HepG2 (cell line): ENCODE results near the gene CIROP. TPM values are rescaled to one million over a fixed set of nuclear protein-coding genes. Genes with fewer than 3 reads are reported as not detected.

Source experiments
- ASH2L ChIP-seq: fragments of 300-600, 200-600 bp; sonication (generic); IDR thresholded peaks from 2 replicates; pipeline ENCODE4 v1.7.0; 2017; ENCODE audit warnings: low read depth, mild to moderate bottlenecking, moderate library complexity, mixed read lengths, low read length; ENCODE audit not compliant: insufficient read length
- BORCS8-MEF2B ChIP-seq: sonication (generic); formaldehyde crosslinking; IDR thresholded peaks from 2 replicates; pipeline ENCODE4 v1.8.0; 2022; ENCODE audit warnings: mild to moderate bottlenecking, missing genetic modification reagents
- BRD4 ChIP-seq: sonication (generic); formaldehyde crosslinking; IDR thresholded peaks from 2 replicates; pipeline ENCODE4 v1.4.0; 2020; ENCODE audit warnings: missing genetic modification reagents
- GPN1 ChIP-seq: sonication (generic); formaldehyde crosslinking; IDR thresholded peaks from 2 replicates; pipeline ENCODE4 v1.5.1; 2020; ENCODE audit warnings: missing genetic modification reagents, borderline replicate concordance
- KDM1A ChIP-seq: IDR thresholded peaks from 2 replicates; pipeline ENCODE4 v1.6.1; 2016; ENCODE audit warnings: missing compliant biosample characterization
- RAD51 ChIP-seq: fragments of 450-650 bp; IDR thresholded peaks from 2 replicates; pipeline ENCODE4 v1.6.1; 2016; ENCODE audit warnings: borderline replicate concordance
- RBFOX2 ChIP-seq: fragments of 200-400 bp; formaldehyde crosslinking; IDR thresholded peaks from 2 replicates; pipeline ENCODE4 v1.6.1; 2017; ENCODE audit warnings: low read depth, mild to moderate bottlenecking, low read length
- SMYD3 ChIP-seq: sonication (generic); formaldehyde crosslinking; IDR thresholded peaks from 2 replicates; pipeline ENCODE4 v1.8.1; 2023; ENCODE audit warnings: mild to moderate bottlenecking, missing genetic modification reagents
- SP1 ChIP-seq, 2 experiments: fragments of 450-650 bp in 1 of 2; sonication (generic) in 1 of 2; formaldehyde crosslinking in 1 of 2; IDR thresholded peaks; 2 replicates each; pipeline versions ENCODE4 v1.4.0 to v1.6.1; 2016 to 2020; ENCODE audit warnings: missing genetic modification reagents in 1 of 2
- SP5 ChIP-seq: IDR thresholded peaks from 2 replicates; pipeline ENCODE4 v1.6.1; 2016; ENCODE audit warnings: low read depth, borderline replicate concordance
- TOE1 ChIP-seq: sonication (generic); formaldehyde crosslinking; IDR thresholded peaks from 2 replicates; pipeline ENCODE4 v1.4.0; 2020; ENCODE audit warnings: mild to moderate bottlenecking, missing genetic modification reagents
- ZBTB8A ChIP-seq: sonication (generic); formaldehyde crosslinking; IDR thresholded peaks from 2 replicates; pipeline ENCODE4 v1.4.0; 2020; ENCODE audit warnings: mild to moderate bottlenecking, low read depth, missing genetic modification reagents, borderline replicate concordance
- ZNF777 ChIP-seq: sonication (generic); formaldehyde crosslinking; IDR thresholded peaks from 2 replicates; pipeline ENCODE4 v1.4.0; 2020; ENCODE audit warnings: missing genetic modification reagents
- ZNF878 ChIP-seq: sonication (generic); formaldehyde crosslinking; IDR thresholded peaks from 2 replicates; pipeline ENCODE4 v1.8.1; 2023; ENCODE audit warnings: mild to moderate bottlenecking, missing genetic modification reagents, moderate library complexity
- ZXDC ChIP-seq: sonication (generic); formaldehyde crosslinking; IDR thresholded peaks from 2 replicates; pipeline ENCODE4 v1.5.0; 2020; ENCODE audit warnings: mild to moderate bottlenecking, missing genetic modification reagents
- polyA plus RNA-seq, 8 experiments: library from polyadenylated mRNA; depleted of rRNA in 3 of 8; stranded (reverse) in 7 of 8; unstranded in 1 of 8; fragments of >200 nt; fragmentation: Illumina TruSeq in 4 of 8; extraction: Trizol in 4 of 8; gene quantifications; 2 replicates each; pipeline versions ENCODE4 v1.2.1 to v1.2.3, GENCODE V29; 2011 to 2016; ENCODE audit warnings: low read depth in 4 of 8, missing spikeins in 1 of 8, mixed read lengths in 1 of 8; ENCODE audit not compliant: insufficient read depth in 1 of 8
- total RNA-seq, 5 experiments: library from RNA; depleted of rRNA; stranded (reverse); fragments of >200 nt; fragmentation: Illumina TruSeq; extraction: Trizol; gene quantifications; 2 replicates each; pipeline ENCODE4 v1.2.3, GENCODE V29; 2016; ENCODE audit warnings: low read depth in 1 of 5
- TF ChIP-seq, protein P1 (sequence below): sonication (generic); formaldehyde crosslinking; IDR thresholded peaks from 2 replicates; pipeline ENCODE4 v1.9.0; 2022; ENCODE audit warnings: low read depth, missing genetic modification reagents
- TF ChIP-seq, protein P2 (sequence below): sonication (generic); formaldehyde crosslinking; IDR thresholded peaks from 2 replicates; pipeline ENCODE4 v1.4.0; 2020; ENCODE audit warnings: missing genetic modification reagents
- TF ChIP-seq, protein P3 (sequence below): sonication (generic); formaldehyde crosslinking; IDR thresholded peaks from 2 replicates; pipeline ENCODE4 v1.8.0; 2022; ENCODE audit warnings: missing genetic modification reagents, mild to moderate bottlenecking, borderline replicate concordance
- TF ChIP-seq, protein P4 (sequence below): IDR thresholded peaks from 2 replicates; pipeline ENCODE4 v1.6.1; 2016; ENCODE audit warnings: missing compliant biosample characterization, missing genetic modification reagents, borderline replicate concordance

The CIROP gene
- total and polyA plus RNA-seq, 2 of the 13 experiments (the other 11 are each of a cell fraction or from before 2014, with no cell fraction given): 0.07 TPM; not detected in 1

DNA sequence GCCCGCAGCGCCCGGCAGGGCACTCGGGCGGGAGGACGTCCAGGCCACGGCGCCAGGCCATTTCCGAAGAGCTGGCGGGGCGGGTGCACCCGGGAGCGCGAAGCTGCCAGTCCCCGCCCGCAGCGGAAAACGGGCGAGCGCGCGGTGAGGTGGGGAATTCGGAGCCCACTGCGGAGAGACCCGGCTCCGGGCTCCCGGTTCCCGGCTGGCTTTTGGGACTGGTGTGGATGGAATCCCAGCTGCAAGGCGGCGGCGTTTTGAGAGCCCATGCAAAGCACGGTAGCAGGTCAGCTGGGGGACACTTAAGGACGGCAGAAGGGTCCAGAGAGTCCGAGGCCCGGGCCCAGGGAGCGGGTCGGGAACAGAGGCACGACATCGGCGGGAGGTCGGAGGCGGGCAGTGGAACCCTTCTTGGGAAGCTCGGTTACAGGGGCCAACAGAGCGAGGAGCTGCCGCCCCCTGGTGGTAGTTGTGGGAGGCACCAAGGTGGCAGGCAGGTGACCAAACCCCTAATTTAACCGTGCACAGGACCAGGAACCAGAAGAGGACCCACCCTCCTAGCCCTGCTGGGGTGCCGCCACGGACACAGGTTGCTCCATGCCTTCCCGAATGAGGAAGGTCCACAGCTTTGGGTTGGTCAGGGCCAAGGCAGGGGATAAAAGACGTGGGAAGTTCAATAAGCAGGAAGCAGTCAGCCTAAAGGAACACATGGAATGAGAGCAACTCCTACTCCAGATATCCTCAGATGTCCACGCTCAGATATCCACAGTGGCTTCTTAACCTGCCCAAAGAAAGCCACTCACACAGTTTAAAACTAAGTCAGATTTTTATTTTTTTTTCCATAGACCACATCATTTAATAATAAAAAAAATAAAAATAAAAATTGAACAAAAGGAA lies 46.8 kb downstream of the CIROP start (continued):
- TF ChIP-seq, protein P1, sequence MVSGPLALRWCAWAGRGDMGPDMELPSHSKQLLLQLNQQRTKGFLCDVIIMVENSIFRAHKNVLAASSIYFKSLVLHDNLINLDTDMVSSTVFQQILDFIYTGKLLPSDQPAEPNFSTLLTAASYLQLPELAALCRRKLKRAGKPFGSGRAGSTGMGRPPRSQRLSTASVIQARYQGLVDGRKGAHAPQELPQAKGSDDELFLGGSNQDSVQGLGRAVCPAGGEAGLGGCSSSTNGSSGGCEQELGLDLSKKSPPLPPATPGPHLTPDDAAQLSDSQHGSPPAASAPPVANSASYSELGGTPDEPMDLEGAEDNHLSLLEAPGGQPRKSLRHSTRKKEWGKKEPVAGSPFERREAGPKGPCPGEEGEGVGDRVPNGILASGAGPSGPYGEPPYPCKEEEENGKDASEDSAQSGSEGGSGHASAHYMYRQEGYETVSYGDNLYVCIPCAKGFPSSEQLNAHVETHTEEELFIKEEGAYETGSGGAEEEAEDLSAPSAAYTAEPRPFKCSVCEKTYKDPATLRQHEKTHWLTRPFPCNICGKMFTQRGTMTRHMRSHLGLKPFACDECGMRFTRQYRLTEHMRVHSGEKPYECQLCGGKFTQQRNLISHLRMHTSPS (CRISPR knock-in tag): peak; percentile 52
- TF ChIP-seq ZXDC (CRISPR knock-in tag) (no peak; the same call in 1 of the 2 replicates), ZBTB8A (CRISPR knock-in tag) (0 out of 2 replicates have a peak, but pooled peaks have one; percentile 72), ZNF777 (CRISPR knock-in tag) (peak; percentile 90; the same call in 1 of the 2 replicates), TOE1 (peak; percentile 82; the same call in 1 of the 2 replicates), SMYD3 (CRISPR knock-in tag) (peak; percentile 91), SP5 (CRISPR knock-in tag) (peak; percentile 47; the same call in 1 of the 2 replicates), BRD4 (CRISPR knock-in tag) (peak; percentile 65; the same call in 1 of the 2 replicates), BORCS8-MEF2B (peak; percentile 87), SP1 (IDR thresholded peaks at IDR 0.05) (no peak), SP1 (CRISPR knock-in tag; IDR thresholded peaks at IDR 0.05) (peak; percentile 60), ASH2L (peak; percentile 81), ZNF878 (CRISPR knock-in tag) (0 out of 2 replicates have a peak, but pooled peaks have one; percentile 19), RAD51 (no peak), GPN1 (CRISPR knock-in tag) (no peak; the same call in 1 of the 2 replicates), KDM1A (peak; percentile 54; the same call in 1 of the 2 replicates), RBFOX2 (peak; percentile 81)
- TF ChIP-seq, protein P2, sequence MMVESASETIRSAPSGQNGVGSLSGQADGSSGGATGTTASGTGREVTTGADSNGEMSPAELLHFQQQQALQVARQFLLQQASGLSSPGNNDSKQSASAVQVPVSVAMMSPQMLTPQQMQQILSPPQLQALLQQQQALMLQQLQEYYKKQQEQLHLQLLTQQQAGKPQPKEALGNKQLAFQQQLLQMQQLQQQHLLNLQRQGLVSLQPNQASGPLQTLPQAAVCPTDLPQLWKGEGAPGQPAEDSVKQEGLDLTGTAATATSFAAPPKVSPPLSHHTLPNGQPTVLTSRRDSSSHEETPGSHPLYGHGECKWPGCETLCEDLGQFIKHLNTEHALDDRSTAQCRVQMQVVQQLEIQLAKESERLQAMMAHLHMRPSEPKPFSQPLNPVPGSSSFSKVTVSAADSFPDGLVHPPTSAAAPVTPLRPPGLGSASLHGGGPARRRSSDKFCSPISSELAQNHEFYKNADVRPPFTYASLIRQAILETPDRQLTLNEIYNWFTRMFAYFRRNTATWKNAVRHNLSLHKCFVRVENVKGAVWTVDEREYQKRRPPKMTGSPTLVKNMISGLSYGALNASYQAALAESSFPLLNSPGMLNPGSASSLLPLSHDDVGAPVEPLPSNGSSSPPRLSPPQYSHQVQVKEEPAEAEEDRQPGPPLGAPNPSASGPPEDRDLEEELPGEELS (CRISPR knock-in tag): peak; percentile 56; the same call in 1 of the 2 replicates
- TF ChIP-seq, protein P3, sequence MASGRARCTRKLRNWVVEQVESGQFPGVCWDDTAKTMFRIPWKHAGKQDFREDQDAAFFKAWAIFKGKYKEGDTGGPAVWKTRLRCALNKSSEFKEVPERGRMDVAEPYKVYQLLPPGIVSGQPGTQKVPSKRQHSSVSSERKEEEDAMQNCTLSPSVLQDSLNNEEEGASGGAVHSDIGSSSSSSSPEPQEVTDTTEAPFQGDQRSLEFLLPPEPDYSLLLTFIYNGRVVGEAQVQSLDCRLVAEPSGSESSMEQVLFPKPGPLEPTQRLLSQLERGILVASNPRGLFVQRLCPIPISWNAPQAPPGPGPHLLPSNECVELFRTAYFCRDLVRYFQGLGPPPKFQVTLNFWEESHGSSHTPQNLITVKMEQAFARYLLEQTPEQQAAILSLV (CRISPR knock-in tag): no peak; the same call in 1 of the 2 replicates
- TF ChIP-seq, protein P4, sequence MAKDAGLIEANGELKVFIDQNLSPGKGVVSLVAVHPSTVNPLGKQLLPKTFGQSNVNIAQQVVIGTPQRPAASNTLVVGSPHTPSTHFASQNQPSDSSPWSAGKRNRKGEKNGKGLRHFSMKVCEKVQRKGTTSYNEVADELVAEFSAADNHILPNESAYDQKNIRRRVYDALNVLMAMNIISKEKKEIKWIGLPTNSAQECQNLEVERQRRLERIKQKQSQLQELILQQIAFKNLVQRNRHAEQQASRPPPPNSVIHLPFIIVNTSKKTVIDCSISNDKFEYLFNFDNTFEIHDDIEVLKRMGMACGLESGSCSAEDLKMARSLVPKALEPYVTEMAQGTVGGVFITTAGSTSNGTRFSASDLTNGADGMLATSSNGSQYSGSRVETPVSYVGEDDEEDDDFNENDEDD (CRISPR knock-in tag): peak; percentile 65; the same call in 1 of the 2 replicates
